ENCODE measurements around the gene CCAR1.

- TF ChIP-seq POLR2A (IDR thresholded peaks at IDR 0.05) (no peak), CTCF (IDR thresholded peaks at IDR 0.05) (no peak)
Observed at GRCh38 chr10:68742397-68742796, 21.4 kb downstream of the CCAR1 start.
